ENCODE results near the gene RBBP6.
"Not testable (repeated sequence)": the region's sequence is repeated elsewhere in the genome, so short reads cannot be mapped to it uniquely, and the experiment has no call there.

The RBBP6 gene

GRCh38 chr16:24611310-24611709 is 71.9 kb downstream of the RBBP6 start:
- H3K27ac ChIP-seq: no peak overlapping the region
- H3K4me2 ChIP-seq: no peak overlapping the region
- H2AFZ ChIP-seq (ENCODE audit: low read depth): no peak overlapping the region
- H3K4me1 ChIP-seq (ENCODE audit: low read depth, poor library complexity, severe bottlenecking): no peaks in the 10 kb centered on the region
- no peaks in the 10 kb centered on the region for H4K20me1 ChIP-seq (ENCODE audit: insufficient read depth)
- no peak overlapping the region for H3K9ac ChIP-seq
- no peaks in the 10 kb centered on the region for H3K79me2 ChIP-seq (ENCODE audit: insufficient read depth, low read depth)
- no peaks in the 10 kb centered on the region for H3K36me3 ChIP-seq (ENCODE audit: insufficient read depth)
- no peak for TF ChIP-seq CTCF (conservative IDR thresholded peaks at IDR 0.05; ENCODE audit: low read depth, low read length)
- H3K27me3 ChIP-seq (ENCODE audit: insufficient read depth, low read depth): no peaks in the 10 kb centered on the region
- no peak overlapping the region for H3K4me3 ChIP-seq (IDR thresholded peaks at IDR 0.05; ENCODE audit: insufficient read depth, low read depth, low read length)

GRCh38 chr16:24612656-24613055 is 73.3 kb downstream of the RBBP6 start:
- no peak for TF ChIP-seq CTCF (conservative IDR thresholded peaks at IDR 0.05; ENCODE audit: low read depth, low read length)
- Histone ChIP-seq H3K4me2 (no peak overlapping the region), H3K4me1 (ENCODE audit: low read depth, poor library complexity, severe bottlenecking) (no peaks in the 10 kb centered on the region), H4K20me1 (ENCODE audit: insufficient read depth) (no peaks in the 10 kb centered on the region), H3K79me2 (ENCODE audit: insufficient read depth, low read depth) (no peaks in the 10 kb centered on the region), H3K36me3 (ENCODE audit: insufficient read depth) (no peaks in the 10 kb centered on the region), H3K9ac (no peak overlapping the region), H3K4me3 (IDR thresholded peaks at IDR 0.05; ENCODE audit: insufficient read depth, low read depth, low read length) (no peak overlapping the region), H3K27me3 (ENCODE audit: insufficient read depth, low read depth) (no peaks in the 10 kb centered on the region), H2AFZ (ENCODE audit: low read depth) (no peak overlapping the region), H3K27ac (no peak overlapping the region)

- not testable (repeated sequence) for H3K4me2 ChIP-seq; H3K79me2 ChIP-seq (ENCODE audit: insufficient read depth, low read depth); H2AFZ ChIP-seq (ENCODE audit: low read depth); H4K20me1 ChIP-seq (ENCODE audit: insufficient read depth); H3K27ac ChIP-seq; H3K4me3 ChIP-seq (IDR thresholded peaks at IDR 0.05; ENCODE audit: insufficient read depth, low read depth, low read length); H3K36me3 ChIP-seq (ENCODE audit: insufficient read depth); H3K9ac ChIP-seq; H3K4me1 ChIP-seq (ENCODE audit: low read depth, poor library complexity, severe bottlenecking); H3K27me3 ChIP-seq (ENCODE audit: insufficient read depth, low read depth)
Measured at GRCh38 chr16:24613267-24613666, 73.9 kb downstream of the RBBP6 start.

- Histone ChIP-seq H4K20me1 (ENCODE audit: insufficient read depth) (no peaks in the 10 kb centered on the region), H2AFZ (ENCODE audit: low read depth) (no peak overlapping the region), H3K79me2 (ENCODE audit: insufficient read depth, low read depth) (no peaks in the 10 kb centered on the region), H3K4me2 (no peak overlapping the region), H3K36me3 (ENCODE audit: insufficient read depth) (no peaks in the 10 kb centered on the region), H3K4me1 (ENCODE audit: low read depth, poor library complexity, severe bottlenecking) (no peaks in the 10 kb centered on the region), H3K9ac (no peak overlapping the region), H3K4me3 (IDR thresholded peaks at IDR 0.05; ENCODE audit: insufficient read depth, low read depth, low read length) (no peak overlapping the region), H3K27me3 (ENCODE audit: insufficient read depth, low read depth) (no peaks in the 10 kb centered on the region), H3K27ac (no peak overlapping the region)
- no peak for TF ChIP-seq CTCF (conservative IDR thresholded peaks at IDR 0.05; ENCODE audit: low read depth, low read length)
Measured at GRCh38 chr16:24617502-24617901, 78.1 kb downstream of the RBBP6 start.
